Tibial nerve (tissue), 4 donors: ENCODE data around the gene WDR48. TPM values are rescaled to one million over a fixed set of nuclear protein-coding genes. Genes with fewer than 3 reads are reported as not detected.

Experiments
- DNase-seq, 2 donors: peaks; one replicate each; pipeline ENCODE4 v3.0.0-alpha.2; 2019; ENCODE audit warnings: low spot score in 2 of 2
- H3K27ac ChIP-seq, 4 donors: fragments of 200-600 bp; sonication (generic) in 3 of 4; one replicate each; pipeline ENCODE4 v1.5.1; 2017 to 2019; ENCODE audit warnings: mild to moderate bottlenecking in 1 of 4
- H3K27me3 ChIP-seq, 2 donors: fragments of 200-600 bp; sonication (generic) in 1 of 2; one replicate each; pipeline versions ENCODE4 v1.5.1 to v1.6.0; 2017 to 2019
- H3K36me3 ChIP-seq, 3 donors: fragments of 200-600 bp; sonication (generic); one replicate each; pipeline ENCODE4 v1.5.1; 2018 to 2019
- H3K4me1 ChIP-seq, 4 donors: fragments of 200-600 bp; sonication (generic) in 3 of 4; one replicate each; pipeline ENCODE4 v1.5.1; 2017 to 2019
- H3K4me3 ChIP-seq, 4 donors: fragments of 200-600 bp; sonication (generic) in 3 of 4; one replicate each; pipeline ENCODE4 v1.5.1; 2017 to 2019; ENCODE audit warnings: mild to moderate bottlenecking in 1 of 4, moderate library complexity in 1 of 4
- H3K9me3 ChIP-seq, 4 donors: fragments of 200-600 bp; sonication (generic) in 3 of 4; one replicate each; pipeline ENCODE4 v1.5.1; 2017 to 2019
- EP300 ChIP-seq, 2 donors: sonication (generic); formaldehyde crosslinking; IDR thresholded peaks; one replicate each; pipeline ENCODE4 v1.6.1; 2017; ENCODE audit warnings: antibody characterized with exemption in 2 of 2, mild to moderate bottlenecking in 1 of 2
- POLR2A ChIP-seq, 2 donors: fragments of 450-650 bp; IDR thresholded peaks; one replicate each; pipeline ENCODE4 v1.6.1; 2017; ENCODE audit warnings: antibody characterized with exemption in 2 of 2, mild to moderate bottlenecking in 2 of 2, moderate library complexity in 2 of 2
- WGBS, 2 donors: methylation state at CpG; one replicate each; pipeline ENCODE4 v1.1.5; 2018; 5-methylcytosine and 5-hydroxymethylcytosine counted together
- small RNA-seq: library from RNA; depleted of rRNA; stranded (forward); fragments of <200 nt; gene quantifications from one replicate; pipeline ENCODE3, GENCODE V24; 2016
- total RNA-seq, 4 donors: library from RNA; depleted of rRNA; stranded (reverse); fragments of >200 nt; gene quantifications; one replicate each; pipeline ENCODE4 v1.1.0, GENCODE V29; 2016
- TF ChIP-seq, protein P1 (sequence below), 5 experiments: fragments of 200-600 bp in 3 of 5; fragments of 450-650 bp in 2 of 5; sonication (generic) in 3 of 5; IDR thresholded peaks; one replicate each; pipeline ENCODE4 v1.5.1; 2016 to 2019; ENCODE audit warnings: antibody characterized with exemption in 5 of 5, mild to moderate bottlenecking in 3 of 5, moderate library complexity in 2 of 5

The WDR48 gene
- total RNA-seq, 4 donors from 2014 or later = 25.2 to 42.6 (median 36.5) TPM

DNA sequence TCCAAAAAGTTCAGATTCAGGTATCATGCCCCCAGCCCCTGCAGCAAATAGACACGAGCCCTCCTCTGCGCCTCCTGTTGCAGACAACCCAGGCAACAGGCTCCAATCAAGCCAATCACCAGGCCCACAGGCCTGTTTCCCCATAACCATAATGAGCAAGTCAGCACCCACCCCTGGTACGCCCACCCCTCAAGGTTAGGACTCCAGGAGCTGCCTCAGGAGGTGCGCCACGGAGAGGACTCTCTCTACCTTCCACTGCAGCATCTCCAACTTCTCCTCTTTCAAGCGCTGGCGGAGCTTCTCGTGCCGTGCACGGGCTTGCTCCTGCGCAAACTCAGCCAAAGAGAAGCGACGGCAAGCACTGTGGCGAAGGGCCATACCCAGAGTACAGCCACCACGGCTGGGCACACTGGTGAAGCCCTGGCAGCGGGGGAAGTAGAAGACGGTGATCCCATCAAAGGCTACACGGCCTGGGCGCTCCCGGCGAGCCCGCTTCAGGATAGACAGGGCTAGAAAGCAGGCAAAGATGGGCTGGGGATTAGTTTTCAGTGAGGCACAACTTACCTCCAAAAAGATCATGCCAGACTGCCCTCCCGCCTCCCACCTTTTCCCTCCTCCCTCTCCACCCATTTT lies 93.0 kb downstream of the WDR48 start:
- Histone ChIP-seq H3K27ac (no peak overlapping the region), H3K36me3 (peaks cover 4 to 62% (median 26%) of the 10 kb centered on the region in 3 donors), H3K27me3 (no peaks in the 10 kb centered on the region), H3K9me3 (no peaks in the 10 kb centered on the region), H3K4me3 (no peak overlapping the region), H3K4me1 (peaks cover 0 to 81% (median 54%) of the 10 kb centered on the region in 4 donors)
- 93 to 97% methylated on average over 23 of the region's 23 CpGs for WGBS, 2 donors
- TF ChIP-seq POLR2A (IDR thresholded peaks at IDR 0.05) = no peak
- TF ChIP-seq EP300 (IDR thresholded peaks at IDR 0.05) = no peak
- TF ChIP-seq, protein P1, sequence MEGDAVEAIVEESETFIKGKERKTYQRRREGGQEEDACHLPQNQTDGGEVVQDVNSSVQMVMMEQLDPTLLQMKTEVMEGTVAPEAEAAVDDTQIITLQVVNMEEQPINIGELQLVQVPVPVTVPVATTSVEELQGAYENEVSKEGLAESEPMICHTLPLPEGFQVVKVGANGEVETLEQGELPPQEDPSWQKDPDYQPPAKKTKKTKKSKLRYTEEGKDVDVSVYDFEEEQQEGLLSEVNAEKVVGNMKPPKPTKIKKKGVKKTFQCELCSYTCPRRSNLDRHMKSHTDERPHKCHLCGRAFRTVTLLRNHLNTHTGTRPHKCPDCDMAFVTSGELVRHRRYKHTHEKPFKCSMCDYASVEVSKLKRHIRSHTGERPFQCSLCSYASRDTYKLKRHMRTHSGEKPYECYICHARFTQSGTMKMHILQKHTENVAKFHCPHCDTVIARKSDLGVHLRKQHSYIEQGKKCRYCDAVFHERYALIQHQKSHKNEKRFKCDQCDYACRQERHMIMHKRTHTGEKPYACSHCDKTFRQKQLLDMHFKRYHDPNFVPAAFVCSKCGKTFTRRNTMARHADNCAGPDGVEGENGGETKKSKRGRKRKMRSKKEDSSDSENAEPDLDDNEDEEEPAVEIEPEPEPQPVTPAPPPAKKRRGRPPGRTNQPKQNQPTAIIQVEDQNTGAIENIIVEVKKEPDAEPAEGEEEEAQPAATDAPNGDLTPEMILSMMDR (IDR thresholded peaks at IDR 0.05) = no peak
- no peak for DNase-seq

DNA sequence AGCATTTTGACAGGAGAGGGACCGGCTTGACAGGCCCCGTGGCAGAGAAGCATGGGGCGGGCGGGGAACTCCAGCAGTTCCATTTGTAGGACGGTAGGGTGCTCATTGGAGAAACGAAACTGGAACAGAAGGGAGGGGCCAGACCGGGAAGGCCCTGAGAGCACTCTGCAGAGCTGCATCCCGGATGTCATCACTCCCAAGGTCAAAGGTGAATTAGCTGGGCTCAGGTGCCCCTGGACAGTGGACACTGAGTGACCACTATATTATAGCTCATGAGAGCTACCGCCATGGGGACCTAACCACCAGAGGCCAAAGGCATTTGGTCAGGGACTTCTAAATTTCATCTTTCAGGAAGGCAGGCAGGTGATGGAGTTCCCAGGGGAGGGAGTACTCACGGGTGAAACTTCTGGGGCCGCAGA lies 94.3 kb downstream of the WDR48 start:
- no peak for DNase-seq
- H3K27me3 ChIP-seq = no peaks in the 10 kb centered on the region
- no peak for TF ChIP-seq EP300 (IDR thresholded peaks at IDR 0.05)
- TF ChIP-seq, protein P1 (IDR thresholded peaks at IDR 0.05) = peak in 2 of 5 experiments; percentile 19 to 27
- H3K36me3 ChIP-seq = peaks cover 4 to 53% (median 26%) of the 10 kb centered on the region in 3 donors
- peaks cover 0 to 83% (median 61%) of the 10 kb centered on the region in 4 donors for H3K4me1 ChIP-seq
- no peaks in the 10 kb centered on the region for H3K9me3 ChIP-seq
- no peak overlapping the region for H3K4me3 ChIP-seq
- 52 to 68% methylated on average over 11 of the region's 11 CpGs for WGBS, 2 donors
- H3K27ac ChIP-seq = peak overlapping the region in 3 of 4 donors; percentile 70 to 100 (median 99)

Small RNA genes lying within 50 kb of the gene (small RNA-seq; reads per million reads assigned to genes)
- not detected for gene RNU6-1227P

Other genes with a start within 250 kb of the WDR48 start
- gene SCN10A, start 235.8 kb upstream of the WDR48 start, total RNA-seq = not detected
- under 1 TPM; 0.21 to 0.98 (median 0.59) TPM for gene SCN11A, start 72 bp upstream of the WDR48 start, total RNA-seq
- 10 to 100 TPM; 45.8 to 72.9 (median 61.9) TPM for gene GORASP1, start 55.6 kb downstream of the WDR48 start, total RNA-seq
- gene TTC21A, start 55.7 kb downstream of the WDR48 start, total RNA-seq = 10 to 100 TPM; 11.5 to 21.6 (median 12.8) TPM
- gene CSRNP1, start 101.6 kb downstream of the WDR48 start, total RNA-seq = 10 to 100 TPM; 48.3 to 72.8 (median 66.0) TPM
- not detected for gene XIRP1, start 140.6 kb downstream of the WDR48 start, total RNA-seq
- 1 to 10 TPM in 3 of 4 donors, not detected in 1; 2.2 to 4.4 (median 3.1) TPM for gene CX3CR1, start 228.0 kb downstream of the WDR48 start, total RNA-seq